NCI-H1092 (cell line): ENCODE data around the gene BHLHE40.

Experiments
- DNase-seq: peaks from one replicate; lab custom pipeline; 2025; lab: John Stamatoyannopoulos, UW

BHLHE40 gene

GRCh38 chr3:4979428-4980228 lies at the start of gene BHLHE40:
TSS of gene BHLHE40 (plus strand) at chr3:4979437. CDS start at chr3:4979719, 282 bp downstream.
- DNase-seq = no peak

GRCh38 chr3:4930501-4930900 lies 48.7 kb upstream of the BHLHE40 start:
- DNase-seq = no peak

GRCh38 chr3:4934050-4934449 lies 45.2 kb upstream of the BHLHE40 start:
- no peak for DNase-seq

GRCh38 chr3:4935347-4935746 lies 43.9 kb upstream of the BHLHE40 start:
- no peak for DNase-seq

GRCh38 chr3:4936982-4937614 lies 42.1 kb upstream of the BHLHE40 start:
- no peak for DNase-seq

- DNase-seq = no peak
Observed at GRCh38 chr3:4938281-4938982, 40.8 kb upstream of the BHLHE40 start.

GRCh38 chr3:4939276-4939675 lies 40.0 kb upstream of the BHLHE40 start:
- DNase-seq = no peak

GRCh38 chr3:4940985-4941384 lies 38.3 kb upstream of the BHLHE40 start:
- DNase-seq = no peak

- no peak for DNase-seq
Observed at GRCh38 chr3:4943549-4943948, 35.7 kb upstream of the BHLHE40 start.

- no peak for DNase-seq
Observed at GRCh38 chr3:4945324-4945723, 33.9 kb upstream of the BHLHE40 start.

GRCh38 chr3:4947028-4947427 lies 32.2 kb upstream of the BHLHE40 start:
- no peak for DNase-seq

GRCh38 chr3:4948395-4948794 lies 30.8 kb upstream of the BHLHE40 start:
- DNase-seq = no peak

GRCh38 chr3:4949004-4949403 lies 30.2 kb upstream of the BHLHE40 start:
- DNase-seq = no peak

- DNase-seq = no peak
Observed at GRCh38 chr3:4949659-4950058, 29.6 kb upstream of the BHLHE40 start.

GRCh38 chr3:4950351-4950784 lies 28.9 kb upstream of the BHLHE40 start:
- DNase-seq = no peak

- no peak for DNase-seq
Observed at GRCh38 chr3:4950948-4951347, 28.3 kb upstream of the BHLHE40 start.

GRCh38 chr3:4953119-4953518 lies 26.1 kb upstream of the BHLHE40 start:
- DNase-seq = no peak

GRCh38 chr3:4954256-4955000 lies 24.8 kb upstream of the BHLHE40 start:
- DNase-seq = no peak

GRCh38 chr3:4956099-4956498 lies 23.1 kb upstream of the BHLHE40 start:
- DNase-seq = no peak

- no peak for DNase-seq
Observed at GRCh38 chr3:4956738-4957137, 22.5 kb upstream of the BHLHE40 start.

GRCh38 chr3:4957978-4958377 lies 21.3 kb upstream of the BHLHE40 start:
- DNase-seq = no peak

- DNase-seq = no peak
Observed at GRCh38 chr3:4959180-4959579, 20.1 kb upstream of the BHLHE40 start.
